A673 (cell line): ENCODE measurements around the gene SERPINF2. TPM values are rescaled to one million over a fixed set of nuclear protein-coding genes. Genes with fewer than 3 reads are reported as not detected.

Experiments used
- BruUV-seq: library from RNA; stranded (reverse); fragments of 400-500 nt; replicated peaks from 2 replicates; lab custom pipeline; 2021; lab: Mats Ljungman, UMichigan
- CTCF ChIA-PET: fragments of 300-600 bp; sonication (Branson Sonifier 250); formaldehyde crosslinking; loops from one replicate; lab custom pipeline; 2022; ENCODE audit warnings: antibody characterized with exemption; lab: Charles Lee
- POLR2A ChIA-PET: fragments of 300-600 bp; sonication (Branson Sonifier 250); formaldehyde crosslinking; loops from one replicate; lab custom pipeline; 2022; ENCODE audit warnings: antibody characterized with exemption; ENCODE audit not compliant: low non-redundant PET; lab: Charles Lee
- DNase-seq: peaks from one replicate; pipeline ENCODE4 v3.0.0-alpha.2; 2015; ENCODE audit warnings: low spot score
- H3K27ac ChIP-seq: fragments of 200-600 bp; sonication (generic); 2 replicates; pipeline ENCODE4 v1.5.1; 2016; ENCODE audit warnings: mixed run types, low read depth, mild to moderate bottlenecking, mixed read lengths, antibody characterized with exemption, low read length; ENCODE audit not compliant: poor library complexity, severe bottlenecking
- H3K27me3 ChIP-seq: fragments of 200-600 bp; sonication (generic); replicated peaks from 2 replicates; pipeline ENCODE4 v1.6.1; 2017; ENCODE audit warnings: mixed run types, low read depth, mild to moderate bottlenecking, mixed read lengths, antibody characterized with exemption, low read length; ENCODE audit not compliant: insufficient read depth, poor library complexity
- H3K36me3 ChIP-seq: fragments of 200-600 bp; sonication (generic); 2 replicates; pipeline ENCODE4 v1.6.1; 2016; ENCODE audit warnings: mixed run types, mild to moderate bottlenecking, mixed read lengths, antibody characterized with exemption, low read length; ENCODE audit not compliant: insufficient read depth, poor library complexity, severe bottlenecking
- H3K4me1 ChIP-seq: fragments of 200-600 bp; sonication (generic); 2 replicates; pipeline ENCODE4 v1.6.1; 2017; ENCODE audit warnings: mixed run types, mild to moderate bottlenecking, mixed read lengths, antibody characterized with exemption, low read length; ENCODE audit not compliant: insufficient read depth, poor library complexity, severe bottlenecking
- H3K4me3 ChIP-seq: fragments of 200-600 bp; sonication (generic); 2 replicates; pipeline ENCODE4 v1.5.1; 2016; ENCODE audit warnings: low read depth, mixed run types, mild to moderate bottlenecking, mixed read lengths, low read length; ENCODE audit not compliant: poor library complexity, severe bottlenecking
- H3K9me3 ChIP-seq: fragments of 200-600 bp; sonication (generic); 2 replicates; pipeline ENCODE4 v1.6.1; 2016; ENCODE audit warnings: mixed run types, low read depth, mild to moderate bottlenecking, mixed read lengths, antibody characterized with exemption, low read length; ENCODE audit not compliant: poor library complexity, severe bottlenecking
- CTCF ChIP-seq: fragments of 300-800, 200-600 bp; sonication (generic); conservative IDR thresholded peaks from 2 replicates; pipeline ENCODE4 v1.5.1; 2017; ENCODE audit warnings: low read depth, mild to moderate bottlenecking, antibody characterized with exemption, low read length, moderate library complexity, mixed read lengths
- EZH2 ChIP-seq: fragments of 200-600 bp; sonication (generic); IDR thresholded peaks from 2 replicates; pipeline ENCODE4 v1.6.1; 2017; ENCODE audit warnings: borderline replicate concordance, low read depth, mild to moderate bottlenecking, mixed read lengths, antibody characterized with exemption, low read length; ENCODE audit not compliant: poor library complexity, severe bottlenecking
- intact Hi-C: fragments of 100-400 bp; cut with micrococcal nuclease; formaldehyde crosslinking; loops from one replicate; pipeline ENCODE4 v1.10.0; 2022; ENCODE audit not compliant: unreplicated experiment
- total RNA-seq: library from RNA; stranded (reverse); gene quantifications from 2 replicates; pipeline ENCODE4 v1.2.3, GENCODE V29; 2021

The SERPINF2 gene
- total RNA-seq, 1 experiment from 2014 or later = 0.37 TPM

- DNase-seq = peak; percentile 90
- Histone ChIP-seq H3K27ac (peak overlapping the region; percentile 81), H3K36me3 (peaks cover 67% of the 10 kb centered on the region), H3K4me1 (peaks cover 30% of the 10 kb centered on the region), H3K27me3 (no peaks in the 10 kb centered on the region), H3K9me3 (no peaks in the 10 kb centered on the region), H3K4me3 (no peak overlapping the region)
- TSS peak; percentile 20 for BruUV-seq
- TF ChIP-seq CTCF (no peak), EZH2 (no peak)
- intact Hi-C loops = no loop called here
- ChIA-PET POLR2A (interaction anchor here (0.6 kb wide), 1 partner anchor 60 kb away, joined by 8 read pairs; no protein-coding TSS in a partner anchor), CTCF (interaction anchor here (0.5 kb wide), 1 partner anchor 46 kb away, joined by 3 read pairs; no protein-coding TSS in a partner anchor)
Observed at GRCh38 chr17:1779571-1780131, 37.0 kb downstream of the SERPINF2 start.

DNA sequence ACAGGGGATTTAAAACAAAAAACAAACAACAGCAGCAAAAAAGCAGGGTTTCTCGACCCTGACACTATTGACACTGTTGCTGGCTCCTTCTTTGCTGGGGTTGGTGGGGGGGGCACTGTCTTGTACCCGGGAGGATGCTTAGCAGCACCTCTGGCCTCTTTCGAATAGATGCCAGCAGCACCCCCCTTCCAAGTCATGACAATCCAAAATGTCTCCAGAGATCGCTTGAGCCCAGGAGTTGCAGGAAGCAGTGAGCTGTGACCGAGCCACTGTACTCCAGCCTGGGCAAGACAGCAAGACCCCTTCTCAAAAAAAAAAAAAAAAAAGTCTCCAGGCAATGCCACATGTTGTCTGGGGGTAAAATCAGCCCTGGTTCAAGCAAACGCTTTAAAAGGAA lies 39.5 kb downstream of the SERPINF2 start:
- TF ChIP-seq CTCF (no peak), EZH2 (no peak)
- Histone ChIP-seq H3K4me3 (no peak overlapping the region), H3K4me1 (peaks cover 26% of the 10 kb centered on the region), H3K27ac (no peak overlapping the region), H3K36me3 (peaks cover 52% of the 10 kb centered on the region), H3K27me3 (no peaks in the 10 kb centered on the region), H3K9me3 (no peaks in the 10 kb centered on the region)
- CTCF ChIA-PET = no interaction called here
- DNase-seq = no peak
- POLR2A ChIA-PET = no interaction called here
- no TSS peak for BruUV-seq
- intact Hi-C loops = no loop called here

GRCh38 chr17:1783271-1783670 lies 40.6 kb downstream of the SERPINF2 start:
- Histone ChIP-seq H3K9me3 (no peaks in the 10 kb centered on the region), H3K27ac (peak overlapping the region; percentile 46), H3K36me3 (peaks cover 42% of the 10 kb centered on the region), H3K4me3 (no peak overlapping the region), H3K4me1 (peaks cover 26% of the 10 kb centered on the region), H3K27me3 (no peaks in the 10 kb centered on the region)
- ChIA-PET CTCF (interaction anchor here (0.5 to 1.4 kb wide), 5 partner anchors 60 to 134 kb away, joined by 3 to 10 read pairs (median 4); no protein-coding TSS in a partner anchor), POLR2A (no interaction called here)
- intact Hi-C loops = no loop called here
- no peak for DNase-seq
- TF ChIP-seq CTCF = no peak
- no peak for TF ChIP-seq EZH2
- no TSS peak for BruUV-seq
